ENCODE data around the gene EVI5. TPM values are rescaled to one million over a fixed set of nuclear protein-coding genes. Genes with fewer than 3 reads are reported as not detected.
"Not testable (repeated sequence)": the region's sequence is repeated elsewhere in the genome, so short reads cannot be mapped to it uniquely, and the experiment has no call there.

EVI5 gene
- polyA plus RNA-seq, 2 of the 4 experiments (the other 2 are of a cell fraction): 10.2 to 10.4 TPM

DNA sequence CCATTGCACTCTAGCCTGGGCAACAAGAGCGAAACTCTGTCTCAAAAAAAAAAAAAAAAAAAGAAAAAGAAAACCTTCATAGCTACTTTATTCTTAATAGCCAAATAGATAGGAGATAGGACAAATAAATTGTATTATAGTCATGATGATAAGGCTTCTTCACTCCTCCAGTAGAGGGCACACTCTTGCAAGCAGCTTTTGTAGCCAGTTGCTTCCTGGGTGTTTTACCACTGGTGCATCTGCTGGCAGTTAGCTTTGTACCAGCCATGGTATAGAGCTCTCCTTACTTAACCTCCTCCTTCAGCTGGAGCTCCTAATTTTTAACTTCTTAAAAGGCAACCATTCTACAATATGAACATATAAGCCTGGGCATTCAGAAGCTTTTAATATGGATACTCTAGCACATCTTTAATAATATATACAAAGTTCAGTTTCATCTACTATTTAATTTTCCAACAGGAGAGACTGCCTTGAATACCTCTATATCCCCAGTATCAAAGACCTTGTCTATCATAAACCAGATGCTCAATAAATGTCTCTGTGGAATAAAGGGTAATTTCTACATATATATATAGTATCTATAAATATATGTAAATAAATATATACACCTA is 35.8 kb downstream of the EVI5 start (continued):
- TF ChIP-seq, protein P1, sequence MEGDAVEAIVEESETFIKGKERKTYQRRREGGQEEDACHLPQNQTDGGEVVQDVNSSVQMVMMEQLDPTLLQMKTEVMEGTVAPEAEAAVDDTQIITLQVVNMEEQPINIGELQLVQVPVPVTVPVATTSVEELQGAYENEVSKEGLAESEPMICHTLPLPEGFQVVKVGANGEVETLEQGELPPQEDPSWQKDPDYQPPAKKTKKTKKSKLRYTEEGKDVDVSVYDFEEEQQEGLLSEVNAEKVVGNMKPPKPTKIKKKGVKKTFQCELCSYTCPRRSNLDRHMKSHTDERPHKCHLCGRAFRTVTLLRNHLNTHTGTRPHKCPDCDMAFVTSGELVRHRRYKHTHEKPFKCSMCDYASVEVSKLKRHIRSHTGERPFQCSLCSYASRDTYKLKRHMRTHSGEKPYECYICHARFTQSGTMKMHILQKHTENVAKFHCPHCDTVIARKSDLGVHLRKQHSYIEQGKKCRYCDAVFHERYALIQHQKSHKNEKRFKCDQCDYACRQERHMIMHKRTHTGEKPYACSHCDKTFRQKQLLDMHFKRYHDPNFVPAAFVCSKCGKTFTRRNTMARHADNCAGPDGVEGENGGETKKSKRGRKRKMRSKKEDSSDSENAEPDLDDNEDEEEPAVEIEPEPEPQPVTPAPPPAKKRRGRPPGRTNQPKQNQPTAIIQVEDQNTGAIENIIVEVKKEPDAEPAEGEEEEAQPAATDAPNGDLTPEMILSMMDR (IDR thresholded peaks at IDR 0.05): peak; percentile 52
- TF ChIP-seq HDAC2 (IDR thresholded peaks at IDR 0.05) (no peak), MAFK (IDR thresholded peaks at IDR 0.05; ENCODE audit: partially characterized antibody) (no peak)

DNA sequence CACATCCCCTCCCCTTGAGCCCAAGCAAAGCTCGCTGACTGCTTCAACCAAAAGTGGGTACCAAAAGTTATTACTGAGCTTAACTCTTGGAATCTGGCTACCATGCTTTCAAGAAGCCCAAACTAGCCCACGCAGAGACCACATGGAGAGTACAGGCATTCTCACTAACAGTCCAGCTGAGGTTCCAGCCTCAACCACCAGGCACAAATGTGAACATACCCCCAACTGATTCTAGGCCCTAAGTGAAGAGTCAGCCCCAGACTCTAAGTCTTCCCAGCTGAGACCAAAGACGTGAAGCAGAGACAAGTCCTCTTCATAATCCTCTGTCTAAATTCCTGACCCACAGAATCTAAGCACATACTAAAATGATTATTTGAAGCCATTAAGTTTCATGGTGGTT is 36.8 kb downstream of the EVI5 start:
- FAIRE-seq (no peak), ATAC-seq (0 out of 6 replicates have a peak, but pooled peaks of 1 of the 2 experiments have one; percentile 38), DNase-seq (ENCODE audit: low read depth in 1 of 2, low spot score in 1 of 2) (no peak)
- H3K4me3 ChIP-seq: no peak overlapping the region
- H3K4me2 ChIP-seq: no peak overlapping the region
- TF ChIP-seq, protein P2, sequence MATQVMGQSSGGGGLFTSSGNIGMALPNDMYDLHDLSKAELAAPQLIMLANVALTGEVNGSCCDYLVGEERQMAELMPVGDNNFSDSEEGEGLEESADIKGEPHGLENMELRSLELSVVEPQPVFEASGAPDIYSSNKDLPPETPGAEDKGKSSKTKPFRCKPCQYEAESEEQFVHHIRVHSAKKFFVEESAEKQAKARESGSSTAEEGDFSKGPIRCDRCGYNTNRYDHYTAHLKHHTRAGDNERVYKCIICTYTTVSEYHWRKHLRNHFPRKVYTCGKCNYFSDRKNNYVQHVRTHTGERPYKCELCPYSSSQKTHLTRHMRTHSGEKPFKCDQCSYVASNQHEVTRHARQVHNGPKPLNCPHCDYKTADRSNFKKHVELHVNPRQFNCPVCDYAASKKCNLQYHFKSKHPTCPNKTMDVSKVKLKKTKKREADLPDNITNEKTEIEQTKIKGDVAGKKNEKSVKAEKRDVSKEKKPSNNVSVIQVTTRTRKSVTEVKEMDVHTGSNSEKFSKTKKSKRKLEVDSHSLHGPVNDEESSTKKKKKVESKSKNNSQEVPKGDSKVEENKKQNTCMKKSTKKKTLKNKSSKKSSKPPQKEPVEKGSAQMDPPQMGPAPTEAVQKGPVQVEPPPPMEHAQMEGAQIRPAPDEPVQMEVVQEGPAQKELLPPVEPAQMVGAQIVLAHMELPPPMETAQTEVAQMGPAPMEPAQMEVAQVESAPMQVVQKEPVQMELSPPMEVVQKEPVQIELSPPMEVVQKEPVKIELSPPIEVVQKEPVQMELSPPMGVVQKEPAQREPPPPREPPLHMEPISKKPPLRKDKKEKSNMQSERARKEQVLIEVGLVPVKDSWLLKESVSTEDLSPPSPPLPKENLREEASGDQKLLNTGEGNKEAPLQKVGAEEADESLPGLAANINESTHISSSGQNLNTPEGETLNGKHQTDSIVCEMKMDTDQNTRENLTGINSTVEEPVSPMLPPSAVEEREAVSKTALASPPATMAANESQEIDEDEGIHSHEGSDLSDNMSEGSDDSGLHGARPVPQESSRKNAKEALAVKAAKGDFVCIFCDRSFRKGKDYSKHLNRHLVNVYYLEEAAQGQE (IDR thresholded peaks at IDR 0.05): no peak
- TF ChIP-seq, protein P3, sequence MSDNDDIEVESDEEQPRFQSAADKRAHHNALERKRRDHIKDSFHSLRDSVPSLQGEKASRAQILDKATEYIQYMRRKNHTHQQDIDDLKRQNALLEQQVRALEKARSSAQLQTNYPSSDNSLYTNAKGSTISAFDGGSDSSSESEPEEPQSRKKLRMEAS (IDR thresholded peaks at IDR 0.05): no peak
- no peak for TF ChIP-seq FOSL2 (IDR thresholded peaks at IDR 0.05)
- no peak for TF ChIP-seq FOSL2 (CRISPR knock-in tag; IDR thresholded peaks at IDR 0.05)
- TF ChIP-seq ZC3H11A (IDR thresholded peaks at IDR 0.05): no peak
- no peak for TF ChIP-seq EP300 (IDR thresholded peaks at IDR 0.05)
- ChIA-PET POLR2A (interaction anchor here (0.7 kb wide), 1 partner anchor 37 kb away, joined by 4 read pairs; the partner anchor contains the start of gene EVI5), CTCF (interaction anchor here (1.1 to 2.5 kb wide), 7 partner anchors 11 to 438 kb away, joined by 3 to 13 read pairs (median 8); partner anchors contain the start of gene RPL5)
- H3K9me3 ChIP-seq: no peaks in the 10 kb centered on the region
- H3K4me1 ChIP-seq: no peaks in the 10 kb centered on the region
- 83% methylated on average over 3 of the region's 3 CpGs for WGBS (ENCODE audit: missing lambda C conversion rate)
- H3K27ac ChIP-seq: no peak overlapping the region

DNA sequence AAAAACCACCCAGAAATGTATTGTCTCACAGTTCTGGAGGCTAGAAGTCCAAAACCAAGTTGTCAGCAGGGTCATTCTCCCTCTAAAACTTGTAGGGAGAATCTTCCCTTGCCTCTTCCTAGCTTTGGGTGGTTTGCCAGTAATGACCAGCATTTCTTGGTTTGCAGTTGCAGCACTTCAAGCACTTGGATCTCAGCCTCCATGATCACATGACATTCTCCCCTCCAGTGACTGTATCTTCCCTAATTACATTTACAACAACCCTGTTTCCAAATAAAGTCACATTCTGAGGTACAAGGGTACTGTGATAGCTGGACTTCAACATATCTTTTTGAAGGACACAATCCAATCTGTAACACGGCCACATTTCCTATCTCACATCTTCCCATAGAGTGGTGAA is 37.2 kb downstream of the EVI5 start:
- no peaks in the 10 kb centered on the region for H3K9me3 ChIP-seq
- H3K4me3 ChIP-seq: no peak overlapping the region
- no peak for DNase-seq (ENCODE audit: low read depth in 1 of 2, low spot score in 1 of 2)
- TF ChIP-seq TFCP2L1 (CRISPR knock-in tag; IDR thresholded peaks at IDR 0.05) (no peak), BHLHE40 (IDR thresholded peaks at IDR 0.05; ENCODE audit: low read depth, low read length) (no peak), ZC3H11A (IDR thresholded peaks at IDR 0.05) (no peak), HOXB13 (CRISPR knock-in tag; IDR thresholded peaks at IDR 0.05; ENCODE audit: low read depth) (no peak), EP300 (IDR thresholded peaks at IDR 0.05) (no peak), GATA3 (IDR thresholded peaks at IDR 0.05; ENCODE audit: borderline replicate concordance) (no peak), JUNB (IDR thresholded peaks at IDR 0.05) (no peak), NFE2L2 (conservative IDR thresholded peaks at IDR 0.05; ENCODE audit: low read length) (no peak), MAFK (IDR thresholded peaks at IDR 0.05; ENCODE audit: partially characterized antibody) (no peak)
- TF ChIP-seq, protein P4, sequence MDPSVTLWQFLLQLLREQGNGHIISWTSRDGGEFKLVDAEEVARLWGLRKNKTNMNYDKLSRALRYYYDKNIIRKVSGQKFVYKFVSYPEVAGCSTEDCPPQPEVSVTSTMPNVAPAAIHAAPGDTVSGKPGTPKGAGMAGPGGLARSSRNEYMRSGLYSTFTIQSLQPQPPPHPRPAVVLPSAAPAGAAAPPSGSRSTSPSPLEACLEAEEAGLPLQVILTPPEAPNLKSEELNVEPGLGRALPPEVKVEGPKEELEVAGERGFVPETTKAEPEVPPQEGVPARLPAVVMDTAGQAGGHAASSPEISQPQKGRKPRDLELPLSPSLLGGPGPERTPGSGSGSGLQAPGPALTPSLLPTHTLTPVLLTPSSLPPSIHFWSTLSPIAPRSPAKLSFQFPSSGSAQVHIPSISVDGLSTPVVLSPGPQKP (IDR thresholded peaks at IDR 0.05; ENCODE audit: low read depth, low read length): no peak
- TF ChIP-seq, protein P5, sequence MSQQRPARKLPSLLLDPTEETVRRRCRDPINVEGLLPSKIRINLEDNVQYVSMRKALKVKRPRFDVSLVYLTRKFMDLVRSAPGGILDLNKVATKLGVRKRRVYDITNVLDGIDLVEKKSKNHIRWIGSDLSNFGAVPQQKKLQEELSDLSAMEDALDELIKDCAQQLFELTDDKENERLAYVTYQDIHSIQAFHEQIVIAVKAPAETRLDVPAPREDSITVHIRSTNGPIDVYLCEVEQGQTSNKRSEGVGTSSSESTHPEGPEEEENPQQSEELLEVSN (IDR thresholded peaks at IDR 0.05; ENCODE audit: borderline replicate concordance, low read depth): no peak
- TF ChIP-seq, protein P6, sequence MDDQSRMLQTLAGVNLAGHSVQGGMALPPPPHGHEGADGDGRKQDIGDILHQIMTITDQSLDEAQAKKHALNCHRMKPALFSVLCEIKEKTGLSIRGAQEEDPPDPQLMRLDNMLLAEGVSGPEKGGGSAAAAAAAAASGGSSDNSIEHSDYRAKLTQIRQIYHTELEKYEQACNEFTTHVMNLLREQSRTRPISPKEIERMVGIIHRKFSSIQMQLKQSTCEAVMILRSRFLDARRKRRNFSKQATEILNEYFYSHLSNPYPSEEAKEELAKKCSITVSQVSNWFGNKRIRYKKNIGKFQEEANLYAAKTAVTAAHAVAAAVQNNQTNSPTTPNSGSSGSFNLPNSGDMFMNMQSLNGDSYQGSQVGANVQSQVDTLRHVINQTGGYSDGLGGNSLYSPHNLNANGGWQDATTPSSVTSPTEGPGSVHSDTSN (IDR thresholded peaks at IDR 0.05): no peak
- H3K4me1 ChIP-seq: no peaks in the 10 kb centered on the region
- no peak overlapping the region for H3K4me2 ChIP-seq
- FAIRE-seq: no peak
- no peak overlapping the region for H3K27ac ChIP-seq
- POLR2A ChIA-PET: interaction anchor here (0.7 kb wide), 1 partner anchor 37 kb away, joined by 4 read pairs; the partner anchor contains the start of gene EVI5
- WGBS (ENCODE audit: missing lambda C conversion rate): 87% methylated on average over 1 of the region's 1 CpG
- ATAC-seq: no peak
- CTCF ChIA-PET: interaction anchor here (1.1 to 2.5 kb wide), 6 partner anchors 11 to 84 kb away, joined by 3 to 13 read pairs (median 9); partner anchors contain the start of gene RPL5

DNA sequence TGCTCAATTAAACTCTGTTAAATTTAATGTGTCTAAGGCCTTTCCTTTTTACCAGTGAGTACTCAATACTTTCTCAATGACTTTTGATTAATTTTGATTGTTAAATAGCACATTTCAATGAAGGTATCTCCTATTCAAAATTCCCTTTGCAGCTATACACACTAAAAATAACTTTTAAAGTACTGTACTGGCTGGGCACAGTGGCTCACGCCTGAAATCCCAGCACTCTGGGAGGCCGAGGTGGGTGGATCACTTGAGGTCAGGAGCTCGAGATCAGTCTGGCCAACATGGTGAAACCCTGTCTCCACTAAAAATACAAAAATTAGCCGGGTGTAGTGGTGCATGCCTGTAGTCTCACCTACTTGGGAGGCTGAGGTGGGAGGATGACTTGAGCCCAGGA is 38.7 kb downstream of the EVI5 start:
- H3K4me2 ChIP-seq; H3K27ac ChIP-seq; H3K4me3 ChIP-seq; ATAC-seq; FAIRE-seq; H3K9me3 ChIP-seq; DNase-seq (ENCODE audit: low read depth in 1 of 2, low spot score in 1 of 2); POLR2A ChIA-PET; H3K4me1 ChIP-seq: not testable (repeated sequence)
- CTCF ChIA-PET: interaction anchor here (0.6 to 1.3 kb wide), 4 partner anchors 10 to 436 kb away, joined by 3 read pairs; no protein-coding TSS in a partner anchor
- WGBS (ENCODE audit: missing lambda C conversion rate): 94% methylated on average over 4 of the region's 4 CpGs
